22Rv1 (cell line): ENCODE results near the gene OPN1MW.
A peak's percentile ranks its signal among the peaks of the same experiment; 100 is the strongest.
"Not testable (repeated sequence)": the region's sequence is repeated elsewhere in the genome, so short reads cannot be mapped to it uniquely, and the experiment has no call there.

ENCODE experiments used
- H3K27ac ChIP-seq: fragments of 450-650 bp; 2 replicates; pipeline ENCODE4 v1.5.1; 2017
- ZFX ChIP-seq: fragments of 450-650 bp; IDR thresholded peaks from 2 replicates; pipeline ENCODE4 v1.6.1; 2017; ENCODE audit warnings: antibody characterized with exemption, borderline replicate concordance
- TF ChIP-seq, protein P1 (sequence below): fragments of 450-650 bp; IDR thresholded peaks from 2 replicates; pipeline ENCODE4 v1.5.1; 2017; ENCODE audit warnings: mild to moderate bottlenecking

The OPN1MW gene

DNA sequence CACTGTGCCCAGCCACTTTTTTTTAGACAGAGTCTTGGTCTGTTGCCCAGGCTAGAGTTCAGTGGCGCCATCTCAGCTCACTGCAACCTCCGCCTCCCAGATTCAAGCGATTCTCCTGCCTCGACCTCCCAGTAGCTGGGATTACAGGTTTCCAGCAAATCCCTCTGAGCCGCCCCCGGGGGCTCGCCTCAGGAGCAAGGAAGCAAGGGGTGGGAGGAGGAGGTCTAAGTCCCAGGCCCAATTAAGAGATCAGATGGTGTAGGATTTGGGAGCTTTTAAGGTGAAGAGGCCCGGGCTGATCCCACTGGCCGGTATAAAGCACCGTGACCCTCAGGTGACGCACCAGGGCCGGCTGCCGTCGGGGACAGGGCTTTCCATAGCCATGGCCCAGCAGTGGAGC is at the start of gene OPN1MW:
TSS of gene OPN1MW (plus strand) at position 301 of the 400 bp plus-strand sequence. CDS start at position 383, 82 bp downstream.
- H3K27ac ChIP-seq, result not testable (repeated sequence)

DNA sequence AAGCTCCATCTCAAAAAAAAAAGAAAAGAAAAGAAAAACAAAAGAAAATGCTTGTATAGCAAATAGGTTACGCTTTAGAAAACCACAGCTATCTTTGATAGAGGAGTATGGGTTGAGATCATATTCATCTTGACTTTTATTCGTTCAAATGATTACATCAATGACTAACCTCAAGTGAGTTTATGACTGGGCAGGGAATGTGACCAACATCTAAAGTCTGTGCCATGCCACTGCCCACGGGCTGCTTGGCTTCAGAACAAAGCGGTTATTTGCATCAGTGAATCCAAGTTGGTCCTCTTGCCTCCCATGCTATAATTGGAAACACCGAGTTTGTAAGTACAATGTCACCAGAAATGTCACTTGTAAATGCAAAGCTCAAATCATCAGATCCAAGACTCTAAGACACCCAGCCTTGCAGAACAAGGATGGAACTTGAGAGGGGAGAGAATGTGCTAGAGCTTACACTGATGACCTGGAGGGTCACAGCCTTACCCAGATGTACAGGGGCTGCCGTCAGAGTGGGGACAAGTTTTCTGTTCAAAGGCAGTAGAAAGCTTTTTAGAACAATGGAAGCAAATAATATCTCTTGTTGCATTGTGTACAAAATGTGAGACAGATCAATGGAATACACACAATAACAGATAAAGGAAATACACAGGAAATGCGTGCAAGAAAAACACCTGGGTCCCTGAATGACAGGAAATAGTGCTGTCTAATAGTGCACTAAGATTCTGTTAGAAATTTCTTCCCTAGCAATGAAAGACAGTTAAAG is 46.8 kb upstream of the OPN1MW start:
- TF ChIP-seq, protein P1, sequence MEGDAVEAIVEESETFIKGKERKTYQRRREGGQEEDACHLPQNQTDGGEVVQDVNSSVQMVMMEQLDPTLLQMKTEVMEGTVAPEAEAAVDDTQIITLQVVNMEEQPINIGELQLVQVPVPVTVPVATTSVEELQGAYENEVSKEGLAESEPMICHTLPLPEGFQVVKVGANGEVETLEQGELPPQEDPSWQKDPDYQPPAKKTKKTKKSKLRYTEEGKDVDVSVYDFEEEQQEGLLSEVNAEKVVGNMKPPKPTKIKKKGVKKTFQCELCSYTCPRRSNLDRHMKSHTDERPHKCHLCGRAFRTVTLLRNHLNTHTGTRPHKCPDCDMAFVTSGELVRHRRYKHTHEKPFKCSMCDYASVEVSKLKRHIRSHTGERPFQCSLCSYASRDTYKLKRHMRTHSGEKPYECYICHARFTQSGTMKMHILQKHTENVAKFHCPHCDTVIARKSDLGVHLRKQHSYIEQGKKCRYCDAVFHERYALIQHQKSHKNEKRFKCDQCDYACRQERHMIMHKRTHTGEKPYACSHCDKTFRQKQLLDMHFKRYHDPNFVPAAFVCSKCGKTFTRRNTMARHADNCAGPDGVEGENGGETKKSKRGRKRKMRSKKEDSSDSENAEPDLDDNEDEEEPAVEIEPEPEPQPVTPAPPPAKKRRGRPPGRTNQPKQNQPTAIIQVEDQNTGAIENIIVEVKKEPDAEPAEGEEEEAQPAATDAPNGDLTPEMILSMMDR, result no peak
- no peak for TF ChIP-seq ZFX
- no peak overlapping the region for H3K27ac ChIP-seq

DNA sequence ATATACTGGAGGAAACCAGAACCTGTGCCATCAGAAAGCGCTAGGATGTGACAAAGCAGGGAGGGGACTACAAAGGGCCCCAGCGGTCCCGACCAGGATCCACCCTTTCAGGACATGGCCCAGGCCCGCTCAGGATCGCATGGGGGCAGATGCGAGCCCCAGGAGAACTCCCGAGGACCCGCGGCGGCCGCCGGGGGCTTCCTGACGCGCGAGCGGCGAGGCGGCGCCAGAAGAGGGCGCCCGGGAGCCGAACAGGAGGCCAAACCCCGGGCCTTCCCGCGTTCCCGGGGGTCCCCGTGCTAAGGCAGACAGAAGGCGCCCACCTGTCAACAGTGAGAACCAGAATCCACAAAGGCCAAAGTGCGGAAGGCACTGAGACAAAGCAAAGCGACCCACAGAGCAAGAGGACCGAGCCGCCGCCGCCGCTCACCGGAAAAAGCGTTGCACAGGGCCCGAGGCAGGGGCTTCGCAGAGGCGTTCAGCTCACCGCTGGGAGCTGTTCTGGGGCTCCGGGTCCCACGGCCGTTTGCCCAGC is 45.7 kb upstream of the OPN1MW start:
- no peak overlapping the region for H3K27ac ChIP-seq

DNA sequence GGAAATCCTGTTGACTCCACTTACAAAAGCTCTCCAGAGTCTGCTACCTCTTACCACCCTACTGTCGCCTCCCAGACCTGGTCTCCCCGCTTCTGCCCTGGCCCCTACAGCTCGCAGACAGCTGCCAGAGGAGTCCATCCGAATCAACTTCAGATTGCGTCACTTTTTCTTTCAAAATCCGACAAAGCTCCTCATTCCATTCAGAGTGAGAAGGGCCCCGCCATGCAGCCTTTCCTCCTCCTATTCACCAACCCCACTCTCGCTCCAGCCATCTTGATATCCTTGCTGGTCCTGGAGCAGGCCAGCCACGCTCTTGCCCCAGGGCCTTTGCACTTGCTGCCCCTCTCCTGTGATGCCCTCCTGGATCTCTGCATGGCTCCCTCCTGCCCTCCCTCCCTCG is 43.5 kb upstream of the OPN1MW start:
- TF ChIP-seq ZFX, result no peak
- TF ChIP-seq, protein P1, result no peak
- no peak overlapping the region for H3K27ac ChIP-seq

More for the DNA sequence above, 45.7 kb upstream of the OPN1MW start:
- TF ChIP-seq, protein P1, result peak; percentile 86
- no peak for TF ChIP-seq ZFX

DNA sequence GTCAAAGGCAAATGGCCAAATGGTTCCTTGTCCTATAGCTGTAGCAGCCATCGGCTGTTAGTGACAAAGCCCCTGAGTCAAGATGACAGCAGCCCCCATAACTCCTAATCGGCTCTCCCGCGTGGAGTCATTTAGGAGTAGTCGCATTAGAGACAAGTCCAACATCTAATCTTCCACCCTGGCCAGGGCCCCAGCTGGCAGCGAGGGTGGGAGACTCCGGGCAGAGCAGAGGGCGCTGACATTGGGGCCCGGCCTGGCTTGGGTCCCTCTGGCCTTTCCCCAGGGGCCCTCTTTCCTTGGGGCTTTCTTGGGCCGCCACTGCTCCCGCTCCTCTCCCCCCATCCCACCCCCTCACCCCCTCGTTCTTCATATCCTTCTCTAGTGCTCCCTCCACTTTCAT is 42.2 kb upstream of the OPN1MW start:
- TF ChIP-seq, protein P1, result no peak
- TF ChIP-seq ZFX, result no peak
- H3K27ac ChIP-seq, result no peak overlapping the region

DNA sequence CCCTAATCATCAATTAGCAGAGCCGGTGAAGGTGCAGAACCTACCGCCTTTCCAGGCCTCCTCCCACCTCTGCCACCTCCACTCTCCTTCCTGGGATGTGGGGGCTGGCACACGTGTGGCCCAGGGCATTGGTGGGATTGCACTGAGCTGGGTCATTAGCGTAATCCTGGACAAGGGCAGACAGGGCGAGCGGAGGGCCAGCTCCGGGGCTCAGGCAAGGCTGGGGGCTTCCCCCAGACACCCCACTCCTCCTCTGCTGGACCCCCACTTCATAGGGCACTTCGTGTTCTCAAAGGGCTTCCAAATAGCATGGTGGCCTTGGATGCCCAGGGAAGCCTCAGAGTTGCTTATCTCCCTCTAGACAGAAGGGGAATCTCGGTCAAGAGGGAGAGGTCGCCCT is 41.7 kb upstream of the OPN1MW start:
- TF ChIP-seq, protein P1, result no peak
- TF ChIP-seq ZFX, result no peak

DNA sequence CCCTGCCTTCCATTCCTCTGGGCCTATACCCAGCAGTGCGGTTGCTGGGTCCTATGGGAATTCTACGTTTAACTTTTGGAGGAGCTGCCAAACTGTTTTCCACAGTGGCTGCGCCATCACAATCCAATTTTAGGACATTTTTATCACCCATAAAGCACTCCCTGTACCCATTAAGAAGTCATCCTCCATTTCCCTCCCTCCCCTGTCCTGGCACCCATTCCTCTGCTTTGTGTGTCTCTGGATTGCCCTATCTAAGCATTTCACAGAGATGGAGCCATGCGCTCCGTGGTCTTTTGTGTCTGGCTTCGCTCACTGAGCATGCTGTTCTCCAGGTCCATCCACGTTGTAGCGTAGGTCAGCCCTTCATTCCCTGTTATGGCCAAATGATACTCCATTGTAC is 40.0 kb upstream of the OPN1MW start:
- TF ChIP-seq ZFX, result no peak
- TF ChIP-seq, protein P1, result no peak
- no peak overlapping the region for H3K27ac ChIP-seq

More for the DNA sequence above, 41.7 kb upstream of the OPN1MW start:
- no peak overlapping the region for H3K27ac ChIP-seq
